Activated naive CD8-positive, alpha-beta T cell treated with anti-CD3 and anti-CD28 coated beads, Interleukin-2, amount 10 ng/mL, durations not matched to agents 7 days and 5 days (primary cell): ENCODE results near the gene PDLIM5. TPM values are rescaled to one million over a fixed set of nuclear protein-coding genes. Genes with fewer than 3 reads are reported as not detected.
A peak's percentile ranks its signal among the peaks of the same experiment; 100 is the strongest.

Experiments used
- ATAC-seq: fragments of 150-1000 bp; cut with Tn5 transposase; one replicate; pipeline ENCODE4 v1.10.0; 2021; ENCODE audit warnings: low read depth, moderate library complexity
- POLR2A ChIA-PET: fragments of 350-600 bp; sonication (Branson Sonifier 250); formaldehyde crosslinking; loops from one replicate; lab custom pipeline; 2021; ENCODE audit warnings: antibody characterized with exemption; lab: Charles Lee
- DNase-seq: peaks from one replicate; pipeline ENCODE4 v3.0.0; 2021
- H3K27ac Mint-ChIP-seq: one replicate; pipeline ENCODE4 v1.8.0; 2022; ENCODE audit warnings: mild to moderate bottlenecking, mixed read lengths
- H3K27me3 Mint-ChIP-seq: one replicate; pipeline ENCODE4 v1.8.0; 2022; ENCODE audit warnings: mild to moderate bottlenecking, moderate library complexity, mixed read lengths
- H3K36me3 Mint-ChIP-seq: one replicate; pipeline ENCODE4 v1.8.0; 2021; ENCODE audit warnings: mild to moderate bottlenecking, mixed read lengths
- H3K4me1 Mint-ChIP-seq: one replicate; pipeline ENCODE4 v1.8.0; 2021; ENCODE audit warnings: mixed read lengths
- H3K4me3 Mint-ChIP-seq: one replicate; pipeline ENCODE4 v1.8.0; 2022; ENCODE audit warnings: mild to moderate bottlenecking, moderate library complexity, mixed read lengths
- H3K9me3 Mint-ChIP-seq: one replicate; pipeline ENCODE4 v1.8.0; 2021; ENCODE audit warnings: mixed read lengths
- total RNA-seq, 2 experiments: library from RNA; stranded (reverse); gene quantifications; one replicate each; pipeline ENCODE4 v1.2.3, GENCODE V29; 2021

PDLIM5 gene
- total RNA-seq, 2 experiments from 2014 or later = 25.6 to 31.6 TPM

DNA sequence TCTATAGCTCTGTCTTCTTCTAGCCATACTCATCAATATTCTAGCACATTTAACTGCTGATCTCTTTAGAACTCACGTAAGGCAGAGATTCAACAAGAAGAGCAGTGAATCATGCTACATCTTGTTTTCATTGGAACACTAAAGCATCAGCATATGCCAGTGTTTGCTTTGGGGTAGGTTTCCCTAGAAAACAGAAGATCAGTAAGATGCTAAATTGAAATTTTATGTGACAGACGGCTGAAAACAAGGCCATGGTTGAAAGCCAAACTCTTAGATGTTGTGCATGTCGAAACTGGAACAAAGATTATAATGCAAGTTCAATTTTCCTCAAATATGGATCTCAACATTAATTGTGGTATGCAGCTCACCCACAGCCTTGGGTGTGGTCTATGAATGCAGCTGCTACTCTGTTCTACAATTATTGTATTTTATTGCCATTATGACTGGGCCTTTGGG, 107.6 kb downstream of the PDLIM5 start:
- H3K4me1 Mint-ChIP-seq = no peaks in the 10 kb centered on the region
- no peak for DNase-seq
- POLR2A ChIA-PET = no interaction called here
- no peak overlapping the region for H3K4me3 Mint-ChIP-seq
- H3K36me3 Mint-ChIP-seq = peaks cover 4% of the 10 kb centered on the region
- peaks cover 6% of the 10 kb centered on the region for H3K9me3 Mint-ChIP-seq
- peaks cover 2% of the 10 kb centered on the region for H3K27me3 Mint-ChIP-seq
- no peak for ATAC-seq
- H3K27ac Mint-ChIP-seq = no peak overlapping the region

DNA sequence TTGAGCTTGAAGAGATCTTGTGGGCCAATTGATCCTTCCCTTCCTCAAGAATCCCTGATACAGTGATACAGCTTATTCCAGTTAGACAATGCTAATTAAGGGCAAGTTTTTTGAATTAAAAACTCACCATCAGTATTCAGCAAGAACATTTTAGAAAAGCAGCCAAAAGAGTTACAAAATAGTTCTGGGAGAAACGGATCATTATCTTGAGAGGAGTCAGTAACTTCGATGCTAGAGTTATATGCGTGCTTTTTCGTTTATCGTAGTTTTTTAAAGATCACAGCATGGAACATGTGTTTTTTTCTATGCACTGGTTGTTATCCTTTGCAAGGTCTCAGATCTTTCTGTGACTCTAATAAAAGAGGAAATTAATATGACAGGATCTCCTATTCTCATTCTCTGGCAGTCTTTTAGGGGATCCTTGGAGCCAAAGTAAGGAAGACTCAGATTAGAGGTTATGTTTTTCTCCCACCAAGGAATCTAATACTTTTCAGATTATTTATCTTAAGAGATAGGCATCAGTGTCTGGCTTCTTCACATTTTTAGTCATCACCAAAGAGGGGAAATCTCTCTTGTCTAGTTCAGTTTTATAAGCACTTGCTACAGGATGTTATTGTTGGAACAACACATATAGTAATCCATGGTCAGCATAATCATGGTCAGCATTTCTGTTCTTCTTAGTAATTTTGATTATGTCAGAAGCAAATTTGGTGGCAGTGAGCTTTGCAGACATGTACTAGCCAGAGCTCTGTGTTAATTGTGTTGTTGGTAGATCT, 109.7 kb downstream of the PDLIM5 start:
- Mint-ChIP-seq H3K27me3 (peaks cover 2% of the 10 kb centered on the region), H3K4me1 (no peaks in the 10 kb centered on the region), H3K9me3 (peaks cover 6% of the 10 kb centered on the region), H3K36me3 (peaks cover 4% of the 10 kb centered on the region), H3K27ac (no peak overlapping the region), H3K4me3 (no peak overlapping the region)
- ATAC-seq (no peak), DNase-seq (no peak)
- POLR2A ChIA-PET = no interaction called here

DNA sequence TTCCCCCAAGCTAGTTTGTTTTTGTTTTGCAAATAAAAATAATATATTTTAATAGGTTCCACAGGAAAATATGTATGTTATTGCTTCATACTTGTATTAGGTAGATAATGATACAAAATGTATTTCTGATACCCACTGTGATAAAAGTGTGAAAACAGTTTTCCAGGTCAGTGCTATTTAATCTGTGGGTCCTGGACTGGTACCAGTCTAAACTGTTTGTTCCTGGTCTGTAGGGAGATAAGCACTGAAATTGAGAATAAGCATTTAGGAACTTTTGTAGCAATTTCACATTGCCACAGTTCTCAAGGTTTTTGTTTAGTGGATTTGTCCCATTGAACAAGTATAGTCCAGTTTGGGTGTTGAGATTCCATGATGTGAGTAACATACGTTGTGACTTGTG, 110.5 kb downstream of the PDLIM5 start:
- no peaks in the 10 kb centered on the region for H3K27me3 Mint-ChIP-seq
- peaks cover 2% of the 10 kb centered on the region for H3K36me3 Mint-ChIP-seq
- peaks cover 3% of the 10 kb centered on the region for H3K9me3 Mint-ChIP-seq
- no peak overlapping the region for H3K27ac Mint-ChIP-seq
- DNase-seq (no peak), ATAC-seq (no peak)
- POLR2A ChIA-PET = no interaction called here
- H3K4me3 Mint-ChIP-seq = no peak overlapping the region
- H3K4me1 Mint-ChIP-seq = no peaks in the 10 kb centered on the region

DNA sequence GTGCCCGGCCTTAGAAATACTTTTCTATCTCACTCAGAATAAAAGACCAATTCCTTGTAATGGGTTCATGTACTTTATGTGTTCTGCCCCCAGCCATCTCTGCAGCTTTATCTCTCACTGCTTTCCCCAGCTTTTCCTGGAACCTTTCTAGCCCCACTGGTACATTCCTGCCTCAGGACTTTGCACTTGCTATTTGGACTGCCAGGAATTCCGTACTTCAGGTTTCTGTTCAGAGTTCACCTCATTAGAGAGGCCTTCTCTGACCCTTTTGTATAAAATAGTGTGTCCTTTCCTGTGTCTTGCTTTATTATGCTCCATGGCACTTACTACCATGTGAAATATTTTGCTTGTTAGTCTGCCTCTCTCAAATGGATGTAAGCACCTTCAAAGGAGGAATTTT, 112.5 kb downstream of the PDLIM5 start:
- Mint-ChIP-seq H3K9me3 (peaks cover 1% of the 10 kb centered on the region), H3K36me3 (peaks cover 2% of the 10 kb centered on the region), H3K4me1 (peaks cover 4% of the 10 kb centered on the region), H3K27me3 (no peaks in the 10 kb centered on the region), H3K4me3 (no peak overlapping the region), H3K27ac (no peak overlapping the region)
- DNase-seq (no peak), ATAC-seq (no peak)
- POLR2A ChIA-PET = no interaction called here

DNA sequence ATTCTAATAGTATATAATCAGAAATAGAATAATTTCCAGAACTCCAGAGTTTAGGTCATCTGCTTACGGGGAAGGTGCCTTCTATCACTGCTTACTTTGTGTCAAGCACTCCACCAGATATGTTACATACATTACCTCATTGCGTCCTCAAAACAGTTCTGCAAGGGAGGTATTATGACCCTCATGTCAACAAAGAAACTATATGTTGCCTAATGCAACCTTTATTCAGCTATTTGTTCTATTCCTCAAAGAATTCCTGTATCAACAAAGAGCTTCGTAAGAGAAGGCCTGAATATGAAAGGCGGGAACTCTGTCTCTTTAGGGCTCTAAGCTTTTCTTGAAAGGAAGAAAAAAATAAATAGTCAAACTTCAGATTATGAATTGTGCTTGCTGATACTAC, 114.7 kb downstream of the PDLIM5 start:
- H3K27me3 Mint-ChIP-seq = no peaks in the 10 kb centered on the region
- ATAC-seq = no peak
- H3K9me3 Mint-ChIP-seq = peaks cover 1% of the 10 kb centered on the region
- peaks cover 2% of the 10 kb centered on the region for H3K36me3 Mint-ChIP-seq
- H3K27ac Mint-ChIP-seq = no peak overlapping the region
- H3K4me3 Mint-ChIP-seq = no peak overlapping the region
- peaks cover 4% of the 10 kb centered on the region for H3K4me1 Mint-ChIP-seq
- POLR2A ChIA-PET = no interaction called here
- no peak for DNase-seq

DNA sequence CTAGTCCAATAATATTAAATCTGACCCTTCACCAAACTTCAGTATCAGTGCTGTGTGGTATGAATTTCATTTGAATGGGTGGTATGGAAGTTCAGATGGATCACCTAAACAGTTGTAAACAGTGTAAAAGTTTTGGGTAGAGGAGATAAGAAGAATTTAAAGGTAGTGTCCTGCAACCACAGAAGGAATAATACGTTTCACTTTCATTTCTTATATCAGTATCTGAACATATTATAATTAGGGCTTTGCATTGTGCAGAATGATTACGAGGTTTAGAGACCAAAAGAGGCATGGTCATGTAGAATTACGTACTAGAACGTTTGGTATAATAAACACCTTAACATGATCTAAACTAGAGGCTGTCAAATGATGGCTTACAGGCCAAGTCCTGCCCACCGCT, 116.1 kb downstream of the PDLIM5 start:
- no peak for ATAC-seq
- Mint-ChIP-seq H3K4me3 (peak overlapping the region; percentile 68), H3K27me3 (no peaks in the 10 kb centered on the region), H3K36me3 (peaks cover 2% of the 10 kb centered on the region), H3K4me1 (peaks cover 4% of the 10 kb centered on the region), H3K27ac (peak overlapping the region; percentile 35), H3K9me3 (peaks cover 1% of the 10 kb centered on the region)
- POLR2A ChIA-PET = no interaction called here
- no peak for DNase-seq

DNA sequence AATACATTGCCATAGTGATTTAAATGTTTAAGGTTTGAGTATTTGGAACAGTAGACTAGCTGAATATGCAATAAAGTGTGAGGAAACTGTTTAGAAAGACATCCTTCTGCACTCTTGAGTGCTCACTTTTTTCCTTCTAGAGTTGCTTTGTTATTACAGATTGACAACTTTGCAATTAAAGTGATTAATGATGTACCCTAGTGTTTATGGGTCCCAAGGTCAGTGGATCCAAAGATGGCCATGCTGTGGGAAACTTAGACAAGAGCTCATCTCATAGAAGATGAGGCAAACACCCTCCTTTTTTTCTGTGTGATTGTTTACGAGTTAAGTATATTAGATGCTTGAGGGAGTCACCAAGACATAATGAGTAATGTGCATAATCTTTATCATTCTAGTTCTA, 118.8 kb downstream of the PDLIM5 start:
- Mint-ChIP-seq H3K36me3 (peaks cover 3% of the 10 kb centered on the region), H3K9me3 (peaks cover 1% of the 10 kb centered on the region), H3K27me3 (no peaks in the 10 kb centered on the region), H3K4me1 (peaks cover 5% of the 10 kb centered on the region), H3K27ac (no peak overlapping the region), H3K4me3 (no peak overlapping the region)
- DNase-seq (no peak), ATAC-seq (no peak)
- POLR2A ChIA-PET = no interaction called here

DNA sequence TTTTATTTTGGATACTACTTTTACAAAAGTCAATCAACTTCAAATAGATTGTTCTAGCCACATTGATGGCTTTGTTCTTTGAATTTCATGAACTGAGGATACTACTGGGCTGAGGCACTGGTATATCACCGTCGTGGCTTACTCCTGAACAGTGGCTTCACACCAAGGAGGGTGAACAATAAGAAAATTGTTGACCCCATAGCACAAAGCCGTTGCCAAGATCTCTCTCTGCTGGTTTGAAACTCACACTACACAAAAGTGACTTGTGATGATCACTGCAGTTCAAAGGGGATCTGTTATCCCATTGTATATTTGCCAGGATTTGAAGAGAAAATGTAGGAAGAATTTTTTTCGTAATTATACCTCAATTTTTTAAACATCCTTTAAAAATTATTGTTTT, 119.6 kb downstream of the PDLIM5 start:
- peaks cover 1% of the 10 kb centered on the region for H3K9me3 Mint-ChIP-seq
- ATAC-seq = no peak
- no peak for DNase-seq
- peaks cover 9% of the 10 kb centered on the region for H3K4me1 Mint-ChIP-seq
- H3K27me3 Mint-ChIP-seq = no peaks in the 10 kb centered on the region
- H3K4me3 Mint-ChIP-seq = no peak overlapping the region
- no peak overlapping the region for H3K27ac Mint-ChIP-seq
- POLR2A ChIA-PET = no interaction called here
- peaks cover 7% of the 10 kb centered on the region for H3K36me3 Mint-ChIP-seq

DNA sequence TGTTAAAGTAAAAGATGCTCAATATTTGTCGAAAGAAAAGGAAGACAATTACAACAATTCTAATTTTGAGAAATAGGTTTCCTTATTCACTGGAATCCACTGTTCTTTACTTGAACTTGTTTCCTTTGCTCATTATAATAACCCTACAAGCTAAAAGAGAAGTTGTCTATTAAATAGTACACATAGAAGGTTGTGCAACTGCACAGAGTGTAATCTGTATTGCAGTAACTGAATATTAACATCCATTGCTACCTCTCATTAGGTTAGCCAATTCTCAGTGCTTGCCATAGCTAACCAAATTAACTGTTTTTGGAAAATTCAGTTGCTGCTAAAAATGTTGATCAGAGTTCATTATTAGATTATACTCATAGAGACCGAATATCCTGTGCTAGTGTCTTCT, 120.0 kb downstream of the PDLIM5 start:
- ATAC-seq (no peak), DNase-seq (no peak)
- peaks cover 1% of the 10 kb centered on the region for H3K9me3 Mint-ChIP-seq
- POLR2A ChIA-PET = no interaction called here
- H3K27me3 Mint-ChIP-seq = no peaks in the 10 kb centered on the region
- peaks cover 7% of the 10 kb centered on the region for H3K36me3 Mint-ChIP-seq
- no peak overlapping the region for H3K4me3 Mint-ChIP-seq
- H3K4me1 Mint-ChIP-seq = peaks cover 9% of the 10 kb centered on the region
- no peak overlapping the region for H3K27ac Mint-ChIP-seq

DNA sequence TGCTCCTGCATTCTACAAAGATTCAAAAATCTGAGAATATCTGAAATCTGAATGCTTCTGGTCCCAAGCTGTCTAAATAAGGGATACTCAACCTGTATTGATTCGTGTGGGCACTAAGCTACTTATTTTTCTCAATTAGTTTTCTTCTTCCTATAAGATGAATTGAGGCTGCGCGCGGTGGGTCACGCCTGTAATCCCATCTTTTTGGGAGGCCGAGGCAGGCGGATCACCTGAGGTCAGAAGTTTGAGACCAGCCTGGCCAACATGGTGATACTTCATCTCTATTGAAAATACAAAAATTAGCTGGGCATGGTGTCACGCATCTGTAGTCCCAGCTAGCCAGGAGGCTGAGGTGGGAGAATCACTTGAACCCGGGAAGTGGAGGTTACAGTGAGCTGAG, 122.3 kb downstream of the PDLIM5 start:
- Mint-ChIP-seq H3K27me3 (no peaks in the 10 kb centered on the region), H3K36me3 (peaks cover 4% of the 10 kb centered on the region), H3K4me3 (no peak overlapping the region), H3K9me3 (no peaks in the 10 kb centered on the region), H3K4me1 (peaks cover 4% of the 10 kb centered on the region), H3K27ac (no peak overlapping the region)
- POLR2A ChIA-PET = no interaction called here
- ATAC-seq = no peak
- DNase-seq = no peak

DNA sequence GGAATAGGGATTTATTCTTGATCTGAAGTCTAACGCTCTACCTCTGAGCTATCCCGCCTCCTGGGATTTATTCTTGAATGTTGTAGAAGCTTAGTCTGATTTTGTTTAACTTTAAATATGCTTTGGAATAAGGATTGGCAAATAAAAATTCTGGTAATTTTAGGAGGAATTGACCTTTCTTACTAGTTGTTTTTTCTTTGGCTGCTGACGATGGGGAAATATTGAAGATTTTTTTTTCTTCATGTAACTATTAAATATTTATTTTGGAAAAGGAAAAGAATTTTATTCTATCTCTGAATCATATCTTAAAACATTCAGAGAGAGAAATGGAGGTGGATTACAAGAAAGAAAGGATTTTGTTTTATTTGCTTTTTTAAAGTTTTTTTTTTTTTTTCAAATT, 122.9 kb downstream of the PDLIM5 start:
- ATAC-seq (no peak), DNase-seq (no peak)
- POLR2A ChIA-PET = no interaction called here
- Mint-ChIP-seq H3K36me3 (peaks cover 4% of the 10 kb centered on the region), H3K27ac (no peak overlapping the region), H3K4me3 (no peak overlapping the region), H3K4me1 (peaks cover 4% of the 10 kb centered on the region), H3K9me3 (no peaks in the 10 kb centered on the region), H3K27me3 (no peaks in the 10 kb centered on the region)

DNA sequence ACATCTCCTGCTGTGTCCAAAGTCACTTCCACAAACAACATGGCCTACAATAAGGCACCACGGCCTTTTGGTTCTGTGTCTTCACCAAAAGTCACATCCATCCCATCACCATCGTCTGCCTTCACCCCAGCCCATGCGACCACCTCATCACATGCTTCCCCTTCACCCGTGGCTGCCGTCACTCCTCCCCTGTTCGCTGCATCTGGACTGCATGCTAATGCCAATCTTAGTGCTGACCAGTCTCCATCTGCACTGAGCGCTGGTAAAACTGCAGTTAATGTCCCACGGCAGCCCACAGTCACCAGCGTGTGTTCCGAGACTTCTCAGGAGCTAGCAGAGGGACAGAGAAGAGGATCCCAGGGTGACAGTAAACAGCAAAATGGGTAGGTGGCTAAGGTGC, 123.9 kb downstream of the PDLIM5 start:
- Mint-ChIP-seq H3K27ac (no peak overlapping the region), H3K27me3 (no peaks in the 10 kb centered on the region), H3K9me3 (no peaks in the 10 kb centered on the region), H3K4me3 (no peak overlapping the region), H3K4me1 (peaks cover 4% of the 10 kb centered on the region), H3K36me3 (peaks cover 4% of the 10 kb centered on the region)
- ATAC-seq = no peak
- POLR2A ChIA-PET = no interaction called here
- no peak for DNase-seq

DNA sequence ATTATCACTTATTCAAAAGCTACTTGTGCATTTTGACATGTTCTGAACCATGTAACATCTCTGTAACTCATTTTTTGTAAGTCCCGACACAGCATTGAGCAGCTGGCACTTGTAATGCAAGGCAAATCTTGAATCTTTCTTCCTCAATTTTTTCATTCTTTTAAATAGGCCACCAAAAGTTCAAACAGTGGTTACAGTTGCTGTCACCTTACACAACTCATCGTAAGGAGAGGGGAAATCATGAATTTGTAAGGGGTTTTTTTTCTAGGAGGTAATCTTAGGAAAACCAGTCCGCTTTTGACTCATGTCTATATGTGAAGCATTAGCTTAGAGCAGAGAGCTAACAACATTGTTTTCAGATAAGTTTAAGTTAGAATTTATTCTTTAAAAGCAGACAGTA, 124.5 kb downstream of the PDLIM5 start:
- no peak for DNase-seq
- H3K4me1 Mint-ChIP-seq = peaks cover 4% of the 10 kb centered on the region

DNA sequence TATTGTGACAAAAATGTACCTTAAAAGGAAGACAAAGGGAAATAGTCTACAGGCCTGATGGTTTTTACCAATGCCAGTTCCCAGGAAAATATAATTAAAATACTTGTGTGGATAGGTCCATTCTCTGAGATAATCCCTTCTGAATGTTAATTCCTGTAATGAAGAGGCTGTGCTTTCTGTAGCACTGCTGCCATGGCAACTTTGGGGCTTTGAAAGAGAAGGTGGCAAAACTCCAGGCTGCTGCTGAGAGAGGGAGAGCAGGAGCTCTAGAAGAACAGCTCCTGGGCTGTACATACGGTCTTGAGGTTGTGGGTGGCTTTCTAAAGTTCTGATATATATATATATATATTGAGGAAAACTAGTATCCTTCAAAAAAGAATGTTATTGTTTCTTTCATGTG, 125.4 kb downstream of the PDLIM5 start:
- Mint-ChIP-seq H3K4me1 (peaks cover 4% of the 10 kb centered on the region), H3K4me3 (no peak overlapping the region), H3K27me3 (no peaks in the 10 kb centered on the region), H3K9me3 (no peaks in the 10 kb centered on the region), H3K36me3 (peaks cover 4% of the 10 kb centered on the region), H3K27ac (no peak overlapping the region)
- POLR2A ChIA-PET = no interaction called here
- DNase-seq = no peak
- no peak for ATAC-seq

More for the DNA sequence above, 124.5 kb downstream of the PDLIM5 start:
- POLR2A ChIA-PET = no interaction called here
- no peak for ATAC-seq
- Mint-ChIP-seq H3K9me3 (no peaks in the 10 kb centered on the region), H3K27me3 (no peaks in the 10 kb centered on the region), H3K4me3 (no peak overlapping the region), H3K36me3 (peaks cover 4% of the 10 kb centered on the region), H3K27ac (no peak overlapping the region)
